ENCODE results near the gene GSTA2. TPM values are rescaled to one million over a fixed set of nuclear protein-coding genes. Genes with fewer than 3 reads are reported as not detected.
"Not testable (repeated sequence)": the region's sequence is repeated elsewhere in the genome, so short reads cannot be mapped to it uniquely, and the experiment has no call there.

Gene GSTA2
- total RNA-seq, 1 donor from 2014 or later = not detected

- DNase-seq (ENCODE audit: low spot score) = no peak
- H3K9me3 Mint-ChIP-seq (ENCODE audit: unreplicated experiment) = no peaks in the 10 kb centered on the region
- no peak for TF ChIP-seq CTCF (IDR thresholded peaks at IDR 0.05; ENCODE audit: unreplicated experiment)
- H3K36me3 Mint-ChIP-seq (ENCODE audit: low read depth, unreplicated experiment) = no peaks in the 10 kb centered on the region
- H3K4me3 Mint-ChIP-seq (ENCODE audit: unreplicated experiment) = no peak overlapping the region
- no peak overlapping the region for H3K27ac Mint-ChIP-seq (ENCODE audit: unreplicated experiment)
- peaks cover 2% of the 10 kb centered on the region for H3K27me3 Mint-ChIP-seq (ENCODE audit: unreplicated experiment)
- no peaks in the 10 kb centered on the region for H3K4me1 Mint-ChIP-seq (ENCODE audit: unreplicated experiment)
These were observed 4.2 kb downstream of the GSTA2 start for GRCh38 chr6:52759085-52759484.

- H3K27me3 Mint-ChIP-seq (ENCODE audit: unreplicated experiment); H3K27ac Mint-ChIP-seq (ENCODE audit: unreplicated experiment); H3K9me3 Mint-ChIP-seq (ENCODE audit: unreplicated experiment); DNase-seq (ENCODE audit: low spot score); H3K4me1 Mint-ChIP-seq (ENCODE audit: unreplicated experiment); H3K4me3 Mint-ChIP-seq (ENCODE audit: unreplicated experiment); H3K36me3 Mint-ChIP-seq (ENCODE audit: low read depth, unreplicated experiment): not testable (repeated sequence)
These were observed 5.5 kb downstream of the GSTA2 start for GRCh38 chr6:52757651-52758338.

GRCh38 chr6:52754443-52754842, 8.8 kb downstream of the GSTA2 start:
- H3K36me3 Mint-ChIP-seq (ENCODE audit: low read depth, unreplicated experiment) = peaks cover 3% of the 10 kb centered on the region
- DNase-seq (ENCODE audit: low spot score) = no peak
- H3K27me3 Mint-ChIP-seq (ENCODE audit: unreplicated experiment) = peaks cover 2% of the 10 kb centered on the region
- H3K4me3 Mint-ChIP-seq (ENCODE audit: unreplicated experiment) = no peak overlapping the region
- H3K27ac Mint-ChIP-seq (ENCODE audit: unreplicated experiment) = no peak overlapping the region
- H3K4me1 Mint-ChIP-seq (ENCODE audit: unreplicated experiment) = no peaks in the 10 kb centered on the region
- no peak for TF ChIP-seq CTCF (IDR thresholded peaks at IDR 0.05; ENCODE audit: unreplicated experiment)
- H3K9me3 Mint-ChIP-seq (ENCODE audit: unreplicated experiment) = no peaks in the 10 kb centered on the region

GRCh38 chr6:52753137-52753536, 10.1 kb downstream of the GSTA2 start:
- H3K27ac Mint-ChIP-seq (ENCODE audit: unreplicated experiment); DNase-seq (ENCODE audit: low spot score): not testable (repeated sequence)

GRCh38 chr6:52752310-52752709, 11.0 kb downstream of the GSTA2 start:
- H3K4me1 Mint-ChIP-seq (ENCODE audit: unreplicated experiment) = no peaks in the 10 kb centered on the region
- H3K9me3 Mint-ChIP-seq (ENCODE audit: unreplicated experiment) = no peaks in the 10 kb centered on the region
- no peak for TF ChIP-seq CTCF (IDR thresholded peaks at IDR 0.05; ENCODE audit: unreplicated experiment)
- no peak for DNase-seq (ENCODE audit: low spot score)
- peaks cover 3% of the 10 kb centered on the region for H3K36me3 Mint-ChIP-seq (ENCODE audit: low read depth, unreplicated experiment)
- H3K27ac Mint-ChIP-seq (ENCODE audit: unreplicated experiment) = no peak overlapping the region
- H3K27me3 Mint-ChIP-seq (ENCODE audit: unreplicated experiment) = peaks cover 2% of the 10 kb centered on the region
- H3K4me3 Mint-ChIP-seq (ENCODE audit: unreplicated experiment) = no peak overlapping the region

More at GRCh38 chr6:52753137-52753536, 10.1 kb downstream of the GSTA2 start:
- not testable (repeated sequence) for H3K27me3 Mint-ChIP-seq (ENCODE audit: unreplicated experiment); H3K4me1 Mint-ChIP-seq (ENCODE audit: unreplicated experiment); H3K4me3 Mint-ChIP-seq (ENCODE audit: unreplicated experiment); H3K36me3 Mint-ChIP-seq (ENCODE audit: low read depth, unreplicated experiment); H3K9me3 Mint-ChIP-seq (ENCODE audit: unreplicated experiment)

- Mint-ChIP-seq H3K27ac (ENCODE audit: unreplicated experiment) (no peak overlapping the region), H3K4me1 (ENCODE audit: unreplicated experiment) (no peaks in the 10 kb centered on the region), H3K9me3 (ENCODE audit: unreplicated experiment) (no peaks in the 10 kb centered on the region), H3K36me3 (ENCODE audit: low read depth, unreplicated experiment) (peaks cover 3% of the 10 kb centered on the region), H3K27me3 (ENCODE audit: unreplicated experiment) (peaks cover 1% of the 10 kb centered on the region), H3K4me3 (ENCODE audit: unreplicated experiment) (no peak overlapping the region)
- TF ChIP-seq CTCF (IDR thresholded peaks at IDR 0.05; ENCODE audit: unreplicated experiment) = no peak
- DNase-seq (ENCODE audit: low spot score) = no peak
These were observed 13.6 kb downstream of the GSTA2 start for GRCh38 chr6:52749556-52750152.

- DNase-seq (ENCODE audit: low spot score); H3K36me3 Mint-ChIP-seq (ENCODE audit: low read depth, unreplicated experiment); H3K27ac Mint-ChIP-seq (ENCODE audit: unreplicated experiment); H3K4me1 Mint-ChIP-seq (ENCODE audit: unreplicated experiment); H3K9me3 Mint-ChIP-seq (ENCODE audit: unreplicated experiment); H3K27me3 Mint-ChIP-seq (ENCODE audit: unreplicated experiment); H3K4me3 Mint-ChIP-seq (ENCODE audit: unreplicated experiment): not testable (repeated sequence)
These were observed 16.0 kb downstream of the GSTA2 start for GRCh38 chr6:52747301-52747700.
